GM12864 (cell line): ENCODE measurements around the gene STK11IP.

Experiments
- DNase-seq: peaks from one replicate; pipeline ENCODE4 v3.0.0-alpha.2; 2011; ENCODE audit warnings: low read depth
- H3K4me3 ChIP-seq: 2 replicates; pipeline ENCODE4 v1.5.1; 2011; ENCODE audit warnings: mild to moderate bottlenecking, low read depth, low read length, control low read depth
- CTCF ChIP-seq: IDR thresholded peaks from 2 replicates; pipeline ENCODE4 v1.5.1; 2011; ENCODE audit warnings: low read depth, mild to moderate bottlenecking, moderate library complexity, low read length, control low read depth, inconsistent platforms; ENCODE audit errors: missing control alignments

Gene STK11IP

DNA sequence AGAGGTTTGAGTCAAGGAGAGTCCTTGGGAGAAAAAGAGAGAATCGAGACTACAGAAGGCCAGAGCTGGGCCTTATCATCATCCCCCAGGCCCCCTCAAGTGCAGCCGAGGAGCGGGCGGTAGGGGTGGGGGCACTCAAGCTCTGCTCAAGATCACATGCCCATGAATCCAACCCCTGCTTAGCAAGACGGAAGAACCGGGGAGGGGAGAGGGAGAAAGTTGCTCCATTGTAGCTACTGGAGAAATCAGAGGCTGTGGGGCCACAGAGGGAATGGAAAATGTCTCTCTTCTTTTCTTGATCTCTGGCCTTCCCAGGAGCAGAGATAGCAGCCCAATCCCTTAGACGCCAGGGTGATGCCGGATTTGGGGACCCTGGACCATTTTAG lies 44.4 kb downstream of the STK11IP start:
- no peak for TF ChIP-seq CTCF
- no peak overlapping the region for H3K4me3 ChIP-seq
- DNase-seq = no peak

GRCh38 chr2:219642465-219643083 lies 44.9 kb downstream of the STK11IP start:
- DNase-seq = peak; percentile 89
- peak overlapping the region; percentile 22 for H3K4me3 ChIP-seq
- TF ChIP-seq CTCF = peak; percentile 100

DNA sequence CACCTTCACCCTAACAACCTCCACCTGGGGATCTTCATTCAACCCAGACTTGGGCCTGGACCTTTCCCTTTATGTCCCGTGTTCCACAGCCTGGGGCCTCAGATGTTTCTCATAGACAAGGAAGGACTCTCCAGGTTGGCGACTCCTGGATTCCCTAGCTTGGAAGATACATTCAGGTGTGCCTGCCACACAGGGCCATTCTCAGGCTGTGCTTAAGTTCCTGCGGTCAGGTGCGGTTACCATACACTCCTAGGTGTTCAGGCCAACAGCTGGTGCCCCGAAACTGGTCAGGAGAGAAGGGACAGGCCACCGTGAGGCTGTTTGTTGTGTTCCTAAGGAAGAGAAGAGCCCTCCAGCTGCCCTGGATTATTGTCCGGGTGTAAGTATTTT lies 45.4 kb downstream of the STK11IP start:
- TF ChIP-seq CTCF = no peak
- no peak for DNase-seq
- H3K4me3 ChIP-seq = peak overlapping the region; percentile 22; the same call in 1 of the 2 replicates

GRCh38 chr2:219643788-219644398 lies 46.2 kb downstream of the STK11IP start:
- no peak overlapping the region for H3K4me3 ChIP-seq
- TF ChIP-seq CTCF = no peak
- DNase-seq = no peak

GRCh38 chr2:219644801-219645480 lies 47.3 kb downstream of the STK11IP start:
- no peak for DNase-seq
- TF ChIP-seq CTCF = no peak
- no peak overlapping the region for H3K4me3 ChIP-seq

- no peak for TF ChIP-seq CTCF
- no peak for DNase-seq
These were observed 48.2 kb downstream of the STK11IP start for GRCh38 chr2:219645631-219646527.

More at GRCh38 chr2:219645631-219646527, 48.2 kb downstream of the STK11IP start:
- no peak overlapping the region for H3K4me3 ChIP-seq
